ENCODE results near the gene TTC13. TPM values are rescaled to one million over a fixed set of nuclear protein-coding genes. Genes with fewer than 3 reads are reported as not detected.

TTC13 gene
- total and polyA plus RNA-seq, 2 of the 4 experiments (the other 2 are of a cell fraction) = 6.1 to 9.1 TPM

DNA sequence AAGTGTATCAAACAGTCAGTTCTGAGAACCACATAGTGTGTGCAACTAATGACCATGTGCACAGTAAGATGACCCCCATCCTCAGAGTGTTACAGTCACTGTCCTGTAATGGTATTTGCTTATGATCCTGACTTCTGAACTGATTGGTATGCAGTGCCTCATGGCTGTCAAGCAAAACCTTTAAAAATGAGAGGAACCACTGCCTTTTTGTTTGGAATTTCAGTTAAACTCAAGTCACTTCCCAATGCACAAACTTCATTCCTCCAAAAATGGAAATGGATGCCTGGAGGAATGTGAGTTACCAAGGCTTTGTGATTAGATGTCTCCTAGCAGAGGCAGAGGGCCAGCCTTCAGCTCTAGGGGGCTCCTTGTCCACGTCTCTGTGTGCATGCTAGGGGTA, 120.8 kb downstream of the TTC13 start:
- H3K36me3 ChIP-seq (ENCODE audit: control insufficient read depth, insufficient read depth, low read length) = peaks cover 22% of the 10 kb centered on the region
- peak overlapping the region; percentile 76 for H4K5ac ChIP-seq (ENCODE audit: low read depth, low read length)
- ATAC-seq (ENCODE audit: low read depth) (peak; percentile 63), DNase-seq (peak; percentile 70)
- H3K4me3 ChIP-seq (ENCODE audit: insufficient read depth, low read depth, low read length) = no peak overlapping the region
- peak overlapping the region; percentile 78 for H4K91ac ChIP-seq (ENCODE audit: insufficient read depth, low read depth, low read length)
- H2AFZ ChIP-seq (replicated peaks; ENCODE audit: low read length, poor library complexity) = no peak overlapping the region
- H2AK9ac ChIP-seq (replicated peaks; ENCODE audit: low read depth, low read length, poor library complexity) = no peak overlapping the region
- intact Hi-C loops (cut with micrococcal nuclease) = no loop called here
- peak overlapping the region; percentile 72 for H2BK120ac ChIP-seq (ENCODE audit: low read depth, low read length)
- BruUV-seq (replicated peaks) = no TSS peak
- peak overlapping the region; percentile 58; the same call in 1 of the 3 replicates for H2BK15ac ChIP-seq (ENCODE audit: low read depth, low read length)
- WGBS, 2 experiments (ENCODE audit: extremely low coverage in 2 of 2, insufficient read length in 1 of 2) = no CpG with 5 or more reads among the region's 1 CpG
- H2BK20ac ChIP-seq (ENCODE audit: low read depth, low read length) = peak overlapping the region; percentile 76; the same call in 1 of the 2 replicates
- peak overlapping the region; percentile 64 for H3K56ac ChIP-seq (ENCODE audit: extremely low read depth, insufficient read depth, low read length)
- peak overlapping the region; percentile 61 for H3K18ac ChIP-seq (ENCODE audit: low read depth, low read length)
- H3K9me3 ChIP-seq (ENCODE audit: control insufficient read depth, insufficient read depth, low read length) = peaks cover 3% of the 10 kb centered on the region
- peaks cover 40% of the 10 kb centered on the region for H3K9me1 ChIP-seq (ENCODE audit: insufficient read depth, low read length)
- H3K27me3 ChIP-seq (ENCODE audit: control insufficient read depth, insufficient read depth, low read length) = no peaks in the 10 kb centered on the region
- peak overlapping the region; percentile 52 to 93 for H4K8ac ChIP-seq (ENCODE audit: low read depth in 2 of 2, low read length in 2 of 2)
- peak overlapping the region; percentile 78; the same call in 1 of the 2 replicates for H3K23ac ChIP-seq (ENCODE audit: low read depth, low read length)
- CTCF ChIA-PET = interaction anchor here (0.7 to 1.8 kb wide), 2 partner anchors 49 to 59 kb away, joined by 3 to 6 read pairs; no protein-coding TSS in a partner anchor
- peak overlapping the region; percentile 49 for H3K4me2 ChIP-seq (ENCODE audit: low read depth, low read length)
- H3K9ac ChIP-seq (ENCODE audit: low read depth, low read length) = peak overlapping the region; percentile 27; the same call in 1 of the 2 replicates
- dilution Hi-C loops (cut with HindIII; ENCODE audit: low sequenced_read_pairs, unreplicated experiment) = no loop called here
- H2BK5ac ChIP-seq (ENCODE audit: low read depth, low read length, poor library complexity, severe bottlenecking) = peak overlapping the region; percentile 94
- peaks cover 61% of the 10 kb centered on the region for H4K20me1 ChIP-seq (ENCODE audit: insufficient read depth, low read length)
- POLR2A ChIA-PET (ENCODE audit: unreplicated experiment) = no interaction called here
- H3K14ac ChIP-seq (replicated peaks; ENCODE audit: low read depth, low read length) = peak overlapping the region; percentile 69; the same call in 1 of the 2 replicates
- TF ChIP-seq ELK1 (IDR thresholded peaks at IDR 0.05; ENCODE audit: borderline replicate concordance, low read depth, low read length) (no peak), MXI1 (IDR thresholded peaks at IDR 0.05; ENCODE audit: borderline replicate concordance, low read depth, low read length) (peak; percentile 58; the same call in 1 of the 2 replicates), BHLHE40 (IDR thresholded peaks at IDR 0.05; ENCODE audit: low read depth, low read length) (peak; percentile 15; the same call in 1 of the 2 replicates), RFX5 (IDR thresholded peaks at IDR 0.05; ENCODE audit: low read depth, low read length) (no peak), CHD1 (IDR thresholded peaks at IDR 0.05; ENCODE audit: low read depth, low read length) (no peak)
- peak overlapping the region; percentile 5; the same call in 1 of the 2 replicates for H2AK5ac ChIP-seq (ENCODE audit: low read depth, low read length)
- peak overlapping the region; percentile 85; the same call in 1 of the 2 replicates for H3K27ac ChIP-seq (ENCODE audit: insufficient read depth, low read length)
- peaks cover 27 to 90% of the 10 kb centered on the region in 2 experiments for H3K79me1 ChIP-seq (ENCODE audit: low read depth in 1 of 2, low read length in 2 of 2)
- in situ Hi-C loops (cut with MboI; ENCODE audit: low sequenced_read_pairs) = loop anchor here (25.0 kb wide), 1 partner anchor 771 kb away; no protein-coding TSS in a partner anchor
- H3K4ac ChIP-seq (ENCODE audit: low read depth, low read length) = peak overlapping the region; percentile 73; the same call in 1 of the 2 replicates
- peaks cover 43% of the 10 kb centered on the region for H3K4me1 ChIP-seq (ENCODE audit: control insufficient read depth, insufficient read depth, low read length)
